GM12873 (cell line): ENCODE measurements around the gene CDCA8.

Source experiments
- CTCF ChIP-seq: IDR thresholded peaks from 2 replicates; pipeline ENCODE4 v1.5.1; 2012; ENCODE audit warnings: low read depth, mild to moderate bottlenecking, moderate library complexity, low read length, control low read depth; ENCODE audit not compliant: insufficient read depth; ENCODE audit errors: missing control alignments

Gene CDCA8

GRCh38 chr1:37685722-37686121 is 6.6 kb upstream of the CDCA8 start:
- TF ChIP-seq CTCF = no peak

- TF ChIP-seq CTCF = no peak
Measured at GRCh38 chr1:37688926-37689325, 3.4 kb upstream of the CDCA8 start.

- TF ChIP-seq CTCF = peak; percentile 4
Measured at GRCh38 chr1:37691497-37692077, 729 bp upstream of the CDCA8 start.

- TF ChIP-seq CTCF = no peak
Measured at GRCh38 chr1:37692834-37693175, 489 bp downstream of the CDCA8 start.

- no peak for TF ChIP-seq CTCF
Measured at GRCh38 chr1:37697090-37697489, 4.8 kb downstream of the CDCA8 start.

GRCh38 chr1:37697737-37698136 is 5.4 kb downstream of the CDCA8 start:
- TF ChIP-seq CTCF = no peak

- no peak for TF ChIP-seq CTCF
Measured at GRCh38 chr1:37699147-37699546, 6.8 kb downstream of the CDCA8 start.
